Measurements from ENCODE around the gene OGFOD3. TPM values are rescaled to one million over a fixed set of nuclear protein-coding genes. Genes with fewer than 3 reads are reported as not detected.

Gene OGFOD3
- total RNA-seq, 5 donors from 2014 or later (not counting 1 experiment from before 2014, with no cell fraction given), result 22.0 to 32.2 (median 29.2) TPM

DNA sequence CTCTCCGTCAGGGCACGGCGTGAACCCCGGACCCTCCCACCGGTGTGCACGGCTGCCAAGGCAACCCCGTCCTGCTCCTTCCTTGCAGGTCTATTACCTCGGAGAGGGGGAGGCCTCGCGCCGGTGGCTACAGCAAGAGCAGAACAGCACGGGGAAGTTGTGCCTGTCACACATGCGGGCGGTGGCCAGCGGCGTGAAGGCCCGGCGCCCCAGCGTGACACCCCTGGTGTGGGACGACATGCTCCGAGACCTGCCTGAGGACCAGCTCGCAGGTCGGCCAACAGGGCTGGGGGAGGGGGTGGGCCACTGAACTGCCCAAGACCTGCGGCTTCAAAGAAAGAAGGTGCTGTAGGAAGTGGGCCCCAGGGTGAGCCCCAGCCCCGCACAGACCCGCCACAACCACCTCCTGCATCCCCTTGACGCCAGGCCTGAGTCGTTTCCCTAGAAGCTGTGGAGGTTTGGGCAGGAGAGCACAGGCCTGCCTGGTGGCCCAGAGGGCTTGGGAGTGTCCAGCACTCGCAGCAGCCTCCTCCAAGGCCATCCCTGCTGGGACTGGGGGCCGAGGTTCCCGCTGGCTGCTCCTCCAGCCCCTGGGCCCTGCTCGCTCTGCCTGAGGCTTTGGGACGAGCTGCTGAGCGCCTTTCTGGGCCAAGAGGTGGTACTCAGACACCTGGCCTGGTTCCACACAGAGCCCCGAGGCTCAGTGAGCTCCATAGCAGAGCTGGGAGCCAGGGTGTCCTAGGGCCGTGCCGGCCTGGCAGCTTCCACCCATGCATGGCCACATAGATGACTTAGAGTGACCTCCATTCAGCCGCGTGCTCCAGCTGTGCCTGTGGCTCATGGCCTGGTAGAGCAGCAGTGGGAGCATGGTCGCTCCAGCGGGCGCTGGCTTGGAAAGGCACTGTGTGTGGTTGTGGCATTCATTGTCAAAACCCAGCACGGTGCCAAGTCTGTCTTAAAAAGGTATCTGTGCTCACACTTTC is 17.5 kb upstream of the OGFOD3 start:
- CTCF ChIA-PET, result no interaction called here

DNA sequence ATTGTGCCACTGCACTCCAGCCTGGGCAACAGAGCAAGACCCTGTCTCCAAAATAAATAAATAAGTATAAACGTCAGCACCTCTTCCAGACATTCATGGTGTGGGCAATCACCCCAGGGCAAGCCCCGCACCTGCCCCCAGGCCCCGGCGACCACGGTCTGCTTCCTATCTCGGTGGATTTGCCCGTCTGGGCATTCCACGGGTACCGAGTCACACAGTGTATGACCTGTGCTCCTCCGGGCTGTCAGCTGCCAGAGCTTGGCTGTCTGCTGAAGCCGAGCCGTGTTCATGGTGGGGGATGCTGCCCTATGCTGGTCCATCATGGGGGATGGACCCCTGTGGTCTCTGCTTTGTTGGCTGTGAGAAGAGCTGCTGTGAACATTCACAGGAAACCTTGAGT is 16.7 kb upstream of the OGFOD3 start:
- no peaks in the 10 kb centered on the region for H3K9me3 Mint-ChIP-seq
- H3K27me3 ChIP-seq (replicated peaks in 1 of 2; ENCODE audit: control insufficient read depth in 2 of 2, extremely low read depth in 1 of 2, insufficient read depth in 2 of 2, low read length in 1 of 2), result no peaks in the 10 kb centered on the region
- no peak for DNase-seq
- H3K27ac Mint-ChIP-seq, result no peak overlapping the region
- POLR2A ChIA-PET, result no interaction called here
- no peaks in the 10 kb centered on the region for H3K9me3 ChIP-seq
- no peak overlapping the region for H3K4me3 ChIP-seq (ENCODE audit: control insufficient read depth in 1 of 2, extremely low read depth in 1 of 2, low read length in 1 of 2)
- H3K27ac ChIP-seq (ENCODE audit: low read length), result no peak overlapping the region
- H3K27me3 Mint-ChIP-seq, result no peaks in the 10 kb centered on the region
- no peak overlapping the region for H3K4me3 Mint-ChIP-seq
- peaks cover 16 to 29% of the 10 kb centered on the region in 2 donors for H3K36me3 ChIP-seq (ENCODE audit: control insufficient read depth in 2 of 2, extremely low read depth in 1 of 2, insufficient read depth in 1 of 2, low read length in 1 of 2)
- peaks cover 9 to 18% (median 10%) of the 10 kb centered on the region in 3 donors for H3K4me1 Mint-ChIP-seq
- CTCF ChIA-PET, result no interaction called here
- H3K4me1 ChIP-seq (ENCODE audit: control insufficient read depth in 1 of 2, extremely low read depth in 1 of 2, insufficient read depth in 2 of 2, low read length in 2 of 2), result peaks cover 0 to 34% of the 10 kb centered on the region in 2 experiments
- no peak for ATAC-seq (replicated peaks in 1 of 4)
- peaks cover 9% of the 10 kb centered on the region for H3K36me3 Mint-ChIP-seq
- 92% methylated on average over 11 of the region's 12 CpGs for WGBS (ENCODE audit: insufficient coverage)

More for the DNA sequence above, 17.5 kb upstream of the OGFOD3 start:
- ATAC-seq (replicated peaks in 1 of 4), result no peak
- H3K27me3 ChIP-seq (replicated peaks in 1 of 2; ENCODE audit: control insufficient read depth in 2 of 2, extremely low read depth in 1 of 2, insufficient read depth in 2 of 2, low read length in 1 of 2), result no peaks in the 10 kb centered on the region
- no peak for DNase-seq
- Mint-ChIP-seq H3K9me3 (no peaks in the 10 kb centered on the region), H3K27me3 (no peaks in the 10 kb centered on the region), H3K36me3 (peaks cover 4% of the 10 kb centered on the region), H3K27ac (no peak overlapping the region), H3K4me3 (no peak overlapping the region), H3K4me1 (peaks cover 7 to 18% (median 8%) of the 10 kb centered on the region in 3 donors)
- peaks cover 16 to 29% of the 10 kb centered on the region in 2 donors for H3K36me3 ChIP-seq (ENCODE audit: control insufficient read depth in 2 of 2, extremely low read depth in 1 of 2, insufficient read depth in 1 of 2, low read length in 1 of 2)
- no peak overlapping the region for H3K4me3 ChIP-seq (ENCODE audit: control insufficient read depth in 1 of 2, extremely low read depth in 1 of 2, low read length in 1 of 2)
- POLR2A ChIA-PET, result no interaction called here
- 95% methylated on average over 36 of the region's 43 CpGs for WGBS (ENCODE audit: insufficient coverage)
- no peak overlapping the region for H3K27ac ChIP-seq (ENCODE audit: low read length)
- H3K9me3 ChIP-seq, result no peaks in the 10 kb centered on the region
- peaks cover 0 to 34% of the 10 kb centered on the region in 2 experiments for H3K4me1 ChIP-seq (ENCODE audit: control insufficient read depth in 1 of 2, extremely low read depth in 1 of 2, insufficient read depth in 2 of 2, low read length in 2 of 2)

- 0% methylated on average over 2 of the region's 3 CpGs for WGBS (ENCODE audit: insufficient coverage)
- H3K36me3 ChIP-seq (ENCODE audit: control insufficient read depth in 2 of 2, extremely low read depth in 1 of 2, insufficient read depth in 1 of 2, low read length in 1 of 2), result peaks cover 16 to 28% of the 10 kb centered on the region in 2 donors
- CTCF ChIA-PET, result no interaction called here
- H3K27ac Mint-ChIP-seq, result peak overlapping the region in 1 of 2 donors; percentile 11
- DNase-seq, result peak in 17 of 35 experiments; percentile 9 to 47 (median 24)
- H3K27ac ChIP-seq (ENCODE audit: low read length), result no peak overlapping the region
- peak; percentile 68 to 87 (median 79) for ATAC-seq (replicated peaks in 1 of 4)
- H3K9me3 ChIP-seq, result no peaks in the 10 kb centered on the region
- no peaks in the 10 kb centered on the region for H3K27me3 ChIP-seq (replicated peaks in 1 of 2; ENCODE audit: control insufficient read depth in 2 of 2, extremely low read depth in 1 of 2, insufficient read depth in 2 of 2, low read length in 1 of 2)
- H3K4me1 ChIP-seq (ENCODE audit: control insufficient read depth in 1 of 2, extremely low read depth in 1 of 2, insufficient read depth in 2 of 2, low read length in 2 of 2), result peaks cover 0 to 35% of the 10 kb centered on the region in 2 experiments
- H3K4me3 Mint-ChIP-seq, result no peak overlapping the region
- H3K4me3 ChIP-seq (ENCODE audit: control insufficient read depth in 1 of 2, extremely low read depth in 1 of 2, low read length in 1 of 2), result no peak overlapping the region
- H3K36me3 Mint-ChIP-seq, result peaks cover 18% of the 10 kb centered on the region
- H3K27me3 Mint-ChIP-seq, result no peaks in the 10 kb centered on the region
- POLR2A ChIA-PET, result interaction anchor here in 1 of 2 donors (0.5 kb wide), 1 partner anchor 160 kb away, joined by 9 read pairs; no protein-coding TSS in a partner anchor
- H3K9me3 Mint-ChIP-seq, result no peaks in the 10 kb centered on the region
- peaks cover 17 to 27% (median 19%) of the 10 kb centered on the region in 3 donors for H3K4me1 Mint-ChIP-seq
Observed at GRCh38 chr17:82434216-82434565, 15.8 kb upstream of the OGFOD3 start.

GRCh38 chr17:82433560-82434215 is 15.3 kb upstream of the OGFOD3 start:
- no peaks in the 10 kb centered on the region for H3K27me3 ChIP-seq (replicated peaks in 1 of 2; ENCODE audit: control insufficient read depth in 2 of 2, extremely low read depth in 1 of 2, insufficient read depth in 2 of 2, low read length in 1 of 2)
- no peaks in the 10 kb centered on the region for H3K9me3 ChIP-seq
- peaks cover 0 to 37% of the 10 kb centered on the region in 2 experiments for H3K4me1 ChIP-seq (ENCODE audit: control insufficient read depth in 1 of 2, extremely low read depth in 1 of 2, insufficient read depth in 2 of 2, low read length in 2 of 2)
- POLR2A ChIA-PET, result interaction anchor here in 1 of 2 donors (0.5 kb wide), 1 partner anchor 160 kb away, joined by 9 read pairs; no protein-coding TSS in a partner anchor
- no peak for DNase-seq
- Mint-ChIP-seq H3K36me3 (peaks cover 18% of the 10 kb centered on the region), H3K27ac (no peak overlapping the region), H3K4me3 (no peak overlapping the region), H3K27me3 (no peaks in the 10 kb centered on the region), H3K9me3 (no peaks in the 10 kb centered on the region), H3K4me1 (peaks cover 18 to 28% (median 21%) of the 10 kb centered on the region in 3 donors)
- H3K27ac ChIP-seq (ENCODE audit: low read length), result no peak overlapping the region
- CTCF ChIA-PET, result no interaction called here
- peaks cover 16 to 27% of the 10 kb centered on the region in 2 donors for H3K36me3 ChIP-seq (ENCODE audit: control insufficient read depth in 2 of 2, extremely low read depth in 1 of 2, insufficient read depth in 1 of 2, low read length in 1 of 2)
- WGBS (ENCODE audit: insufficient coverage), result 93% methylated on average over 19 of the region's 32 CpGs
- no peak overlapping the region for H3K4me3 ChIP-seq (ENCODE audit: control insufficient read depth in 1 of 2, extremely low read depth in 1 of 2, low read length in 1 of 2)
- peak in 1 of 4 experiments; percentile 16 for ATAC-seq (replicated peaks in 1 of 4)

DNA sequence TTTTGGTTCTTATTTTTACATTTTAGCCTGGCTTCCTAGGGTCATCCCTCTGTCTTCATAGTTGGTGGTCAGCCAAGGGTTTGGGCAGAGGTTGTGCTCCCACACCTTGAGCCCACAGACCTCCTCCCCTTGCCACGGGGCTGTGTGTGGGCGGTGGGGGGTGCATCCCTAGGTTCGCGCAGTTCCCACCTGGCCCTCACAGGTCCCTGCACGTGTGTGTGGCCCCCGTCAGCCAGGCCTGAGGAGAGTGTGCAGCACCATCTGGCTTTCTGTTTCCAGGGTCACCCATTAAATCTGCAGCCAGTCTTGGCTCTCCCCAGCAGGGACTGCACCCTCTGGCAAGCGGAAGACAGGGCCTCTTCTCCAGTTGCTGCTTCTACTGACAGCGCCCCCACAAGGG is 13.6 kb upstream of the OGFOD3 start:
- H3K4me3 Mint-ChIP-seq, result no peak overlapping the region
- no peak overlapping the region for H3K27ac ChIP-seq (ENCODE audit: low read length)
- H3K4me3 ChIP-seq (ENCODE audit: control insufficient read depth in 1 of 2, extremely low read depth in 1 of 2, low read length in 1 of 2), result no peak overlapping the region
- no peaks in the 10 kb centered on the region for H3K27me3 ChIP-seq (replicated peaks in 1 of 2; ENCODE audit: control insufficient read depth in 2 of 2, extremely low read depth in 1 of 2, insufficient read depth in 2 of 2, low read length in 1 of 2)
- H3K4me1 ChIP-seq (ENCODE audit: control insufficient read depth in 1 of 2, extremely low read depth in 1 of 2, insufficient read depth in 2 of 2, low read length in 2 of 2), result peaks cover 0 to 36% of the 10 kb centered on the region in 2 experiments
- H3K27me3 Mint-ChIP-seq, result no peaks in the 10 kb centered on the region
- peaks cover 18% of the 10 kb centered on the region for H3K36me3 Mint-ChIP-seq
- POLR2A ChIA-PET, result no interaction called here
- no peaks in the 10 kb centered on the region for H3K9me3 ChIP-seq
- no peak for ATAC-seq (replicated peaks in 1 of 4)
- DNase-seq, result no peak
- H3K36me3 ChIP-seq (ENCODE audit: control insufficient read depth in 2 of 2, extremely low read depth in 1 of 2, insufficient read depth in 1 of 2, low read length in 1 of 2), result peaks cover 11 to 21% of the 10 kb centered on the region in 2 donors
- H3K9me3 Mint-ChIP-seq, result no peaks in the 10 kb centered on the region
- CTCF ChIA-PET, result no interaction called here
- 93% methylated on average over 6 of the region's 8 CpGs for WGBS (ENCODE audit: insufficient coverage)
- H3K4me1 Mint-ChIP-seq, result peaks cover 18 to 28% (median 21%) of the 10 kb centered on the region in 3 donors
- H3K27ac Mint-ChIP-seq, result no peak overlapping the region

GRCh38 chr17:82429824-82430223 is 11.4 kb upstream of the OGFOD3 start:
- peak overlapping the region in 1 of 2 donors; percentile 40 for H3K27ac Mint-ChIP-seq
- H3K9me3 Mint-ChIP-seq, result no peaks in the 10 kb centered on the region
- ATAC-seq (replicated peaks in 1 of 4), result no peak
- ChIA-PET CTCF (interaction anchor here in 1 of 2 donors (0.6 kb wide), 1 partner anchor 104 kb away, joined by 3 read pairs; no protein-coding TSS in a partner anchor), POLR2A (no interaction called here)
- no peak for DNase-seq
- H3K27me3 Mint-ChIP-seq, result no peaks in the 10 kb centered on the region
- Histone ChIP-seq H3K4me1 (ENCODE audit: control insufficient read depth in 1 of 2, extremely low read depth in 1 of 2, insufficient read depth in 2 of 2, low read length in 2 of 2) (peaks cover 0 to 26% of the 10 kb centered on the region in 2 experiments), H3K36me3 (ENCODE audit: control insufficient read depth in 2 of 2, extremely low read depth in 1 of 2, insufficient read depth in 1 of 2, low read length in 1 of 2) (peaks cover 0 to 4% of the 10 kb centered on the region in 2 donors), H3K9me3 (no peaks in the 10 kb centered on the region), H3K4me3 (ENCODE audit: control insufficient read depth in 1 of 2, extremely low read depth in 1 of 2, low read length in 1 of 2) (no peak overlapping the region), H3K27ac (ENCODE audit: low read length) (no peak overlapping the region), H3K27me3 (replicated peaks in 1 of 2; ENCODE audit: control insufficient read depth in 2 of 2, extremely low read depth in 1 of 2, insufficient read depth in 2 of 2, low read length in 1 of 2) (no peaks in the 10 kb centered on the region)
- 79% methylated on average over 7 of the region's 7 CpGs for WGBS (ENCODE audit: insufficient coverage)
- no peak overlapping the region for H3K4me3 Mint-ChIP-seq
- H3K4me1 Mint-ChIP-seq, result peaks cover 18 to 29% (median 25%) of the 10 kb centered on the region in 3 donors
- peaks cover 18% of the 10 kb centered on the region for H3K36me3 Mint-ChIP-seq

Data from T-cell (primary cell).